NCI-H1048 (cell line): Measurements from ENCODE around the gene LCN1.
"Not testable (repeated sequence)": the region's sequence is repeated elsewhere in the genome, so short reads cannot be mapped to it uniquely, and the experiment has no call there.

Source experiments
- DNase-seq: peaks from one replicate; lab custom pipeline; 2025; lab: John Stamatoyannopoulos, UW

Gene LCN1

DNA sequence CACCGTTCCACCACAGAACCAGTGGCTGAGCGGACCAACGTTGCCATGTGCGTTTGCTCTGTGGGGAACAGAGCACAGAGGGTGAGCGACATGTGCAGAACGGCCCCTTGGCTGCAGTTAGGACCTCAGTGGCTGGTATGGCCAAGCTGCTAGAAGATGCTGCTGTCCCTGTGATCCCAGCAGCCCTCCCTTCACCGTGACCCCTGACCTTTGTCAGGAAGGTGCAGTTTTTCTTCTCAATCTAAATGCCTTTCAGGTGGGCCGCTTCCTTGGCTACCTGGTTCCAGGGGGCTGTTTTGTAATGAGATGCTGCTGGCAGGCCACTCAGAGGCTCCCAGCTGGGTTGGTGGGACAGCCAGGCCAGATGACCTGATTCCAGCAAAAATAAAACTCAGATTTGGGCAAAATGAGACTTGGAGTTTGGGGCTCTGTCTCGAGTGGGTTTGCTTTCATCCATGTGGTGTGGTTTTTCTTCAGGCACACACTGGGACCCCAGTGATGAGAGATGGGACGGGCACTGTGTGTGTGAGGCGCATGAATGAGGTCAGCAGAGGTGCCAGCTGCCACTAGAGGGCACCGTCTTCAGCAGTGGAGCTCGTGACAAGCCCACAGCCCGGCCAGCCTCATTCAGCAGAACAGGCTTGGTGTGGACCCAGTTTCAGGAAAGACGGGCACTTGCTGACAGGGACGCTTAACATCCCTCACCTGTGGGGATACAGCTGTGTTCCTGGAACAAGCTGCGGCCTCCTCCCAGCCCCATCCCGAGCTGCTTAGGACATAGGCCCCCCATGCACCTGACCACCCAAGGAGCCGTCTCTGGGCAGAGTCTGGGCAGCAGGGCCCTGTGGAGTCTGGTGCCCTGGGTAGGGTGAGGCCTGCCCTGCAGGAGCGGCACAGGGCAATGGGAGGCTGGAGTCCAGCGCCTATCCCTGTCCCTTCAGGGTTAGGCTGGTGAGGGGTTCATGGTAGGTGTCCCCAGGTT lies 16.7 kb upstream of the LCN1 start:
- no peak for DNase-seq

DNA sequence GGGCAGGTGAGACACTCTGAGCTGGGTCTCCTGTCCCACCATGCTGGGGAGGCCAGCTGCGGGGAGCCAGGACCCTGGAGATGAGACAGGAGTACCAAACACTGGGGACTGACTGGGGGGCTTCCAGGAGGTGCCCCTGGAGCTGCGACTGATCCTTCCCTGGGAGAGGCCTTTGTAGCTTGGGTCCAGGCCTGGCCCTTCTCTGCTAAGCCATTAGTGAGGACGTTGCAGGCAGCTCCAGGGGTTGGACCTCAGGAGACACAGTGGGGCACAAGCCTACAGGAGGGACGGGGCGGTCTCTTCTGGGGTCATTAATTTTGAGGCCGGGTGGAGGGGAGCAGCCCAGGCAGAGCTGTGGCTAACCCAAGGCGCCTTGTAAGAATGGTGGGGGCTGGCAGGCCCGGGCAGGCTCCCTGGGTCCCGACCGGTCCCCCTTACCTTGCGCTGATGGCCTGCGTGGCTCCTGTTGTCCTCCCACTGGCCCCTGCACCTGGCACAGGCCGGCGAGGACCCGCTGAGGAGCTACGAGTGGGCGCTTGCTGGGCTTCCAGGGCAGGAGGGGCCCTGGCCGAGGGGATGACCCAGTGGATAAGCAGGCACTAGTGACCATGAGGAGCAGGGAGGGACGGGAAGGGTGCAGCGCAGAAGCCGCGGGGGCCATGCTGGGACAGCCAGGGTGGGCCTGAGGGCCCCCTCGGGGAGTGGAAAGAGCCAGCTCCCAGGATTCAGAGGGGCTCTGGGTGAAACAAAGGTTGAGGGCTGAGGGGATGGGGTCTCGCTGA lies 15.6 kb upstream of the LCN1 start:
- DNase-seq: no peak

DNA sequence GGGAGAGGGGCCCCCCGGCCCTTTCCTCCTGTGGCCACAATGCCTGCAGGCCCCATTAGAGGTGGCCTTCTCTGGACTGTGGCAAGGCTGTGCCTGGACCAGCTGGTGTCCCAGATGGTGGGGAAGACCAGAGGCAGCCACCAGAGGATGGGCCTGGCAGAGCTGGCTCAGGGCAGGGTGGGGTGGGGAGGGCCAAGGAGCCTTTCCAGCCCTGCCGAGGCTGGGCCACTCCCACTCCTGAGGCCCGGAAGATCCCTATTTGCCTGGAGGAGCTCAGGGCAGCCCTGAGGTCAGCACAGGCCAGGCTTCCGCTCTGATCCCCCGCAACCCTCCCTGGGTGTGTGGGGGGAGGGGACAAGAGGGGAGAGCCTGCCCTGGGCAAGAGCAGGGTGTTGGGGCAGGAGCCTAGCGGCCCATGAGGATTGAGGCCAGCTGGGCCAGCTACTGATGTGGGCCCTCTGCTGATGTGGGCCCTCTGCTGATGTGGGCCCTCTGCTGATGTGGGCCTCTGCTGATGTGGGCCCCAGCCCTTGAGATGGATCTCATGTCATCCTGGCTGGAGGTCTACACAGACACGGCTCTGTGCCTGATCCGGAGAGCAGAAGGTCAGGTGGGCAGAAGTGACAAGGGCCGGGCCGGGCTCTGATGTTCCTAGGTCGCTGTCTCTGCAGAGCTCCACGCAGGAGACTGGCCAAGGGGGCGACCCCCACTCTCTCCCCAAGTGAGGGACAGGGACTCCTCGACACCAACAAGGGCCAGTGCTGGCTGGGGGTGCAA lies 14.7 kb upstream of the LCN1 start:
- DNase-seq: no peak

DNA sequence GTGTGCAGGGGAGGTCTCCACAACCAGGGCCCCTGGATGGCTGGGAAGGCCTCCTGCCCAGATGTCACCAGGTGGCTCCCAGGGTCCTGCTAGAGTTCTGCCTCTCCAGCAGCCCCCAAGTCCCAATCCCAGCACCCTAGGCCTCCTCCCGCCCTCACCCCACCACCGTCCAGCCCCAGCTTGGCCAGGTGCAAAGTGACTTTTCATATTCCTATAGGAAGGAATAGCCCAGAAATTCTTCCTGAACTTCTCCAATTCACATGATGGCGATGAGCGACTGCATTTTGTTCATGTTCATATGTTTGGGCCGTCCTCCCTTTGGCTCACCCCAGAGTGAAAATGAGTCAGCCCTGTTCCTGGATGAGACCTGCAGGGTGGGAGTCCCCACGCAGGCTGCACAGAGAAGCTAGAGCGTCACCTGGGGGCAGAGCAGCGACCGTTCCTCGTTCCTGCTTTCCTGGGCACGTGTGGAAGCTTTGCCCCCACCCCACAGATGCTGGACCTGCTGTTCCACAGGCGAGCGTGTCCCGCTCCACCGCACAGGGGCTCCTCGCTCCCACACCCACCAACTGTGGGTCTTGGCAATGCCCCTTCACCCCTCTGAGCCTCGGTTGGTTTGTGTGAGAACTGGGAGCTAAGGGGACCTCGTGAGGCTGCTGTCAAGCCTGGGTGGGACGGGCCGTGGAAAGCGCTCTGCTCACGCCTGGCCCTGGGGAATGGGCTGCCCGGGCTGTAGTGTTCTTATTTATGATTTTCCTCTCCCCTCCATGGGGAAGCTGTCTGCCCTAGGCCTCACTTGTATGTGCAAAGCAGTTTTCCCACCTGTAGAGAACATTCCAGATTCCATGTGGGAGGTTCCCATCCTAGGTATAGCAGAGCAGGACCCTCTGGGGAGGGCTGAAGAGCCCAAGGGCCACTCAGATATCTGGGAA lies 13.9 kb upstream of the LCN1 start:
- no peak for DNase-seq

DNA sequence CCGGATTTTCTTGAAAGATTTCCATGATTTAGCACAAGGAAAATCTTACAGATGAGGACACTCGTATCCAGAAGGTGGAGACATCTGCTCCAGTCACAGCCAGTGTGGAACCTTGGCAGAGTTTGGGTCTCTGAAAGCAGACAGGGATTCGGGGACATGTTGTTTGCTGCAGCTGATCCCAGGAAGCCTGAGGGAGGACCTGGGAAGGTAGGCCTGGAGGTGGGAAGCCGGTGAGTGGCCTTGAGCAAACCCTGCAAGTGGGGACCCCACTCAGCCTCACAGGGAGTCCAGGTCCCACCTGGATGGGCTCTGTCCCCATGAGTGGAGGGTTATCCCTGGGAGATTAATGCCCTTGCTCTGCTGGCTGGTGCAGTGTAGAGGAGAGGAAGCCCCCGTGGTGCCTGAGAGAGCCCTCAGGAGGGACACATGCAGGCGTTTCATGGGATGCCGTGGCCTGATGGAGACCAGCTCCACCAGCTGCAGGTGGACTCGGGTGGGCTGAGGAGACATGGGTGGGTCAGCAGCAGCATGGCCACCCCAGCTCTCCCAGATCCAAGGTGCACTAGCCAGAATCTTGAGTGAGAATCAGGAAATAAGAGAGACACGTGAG lies 12.9 kb upstream of the LCN1 start:
- no peak for DNase-seq

DNA sequence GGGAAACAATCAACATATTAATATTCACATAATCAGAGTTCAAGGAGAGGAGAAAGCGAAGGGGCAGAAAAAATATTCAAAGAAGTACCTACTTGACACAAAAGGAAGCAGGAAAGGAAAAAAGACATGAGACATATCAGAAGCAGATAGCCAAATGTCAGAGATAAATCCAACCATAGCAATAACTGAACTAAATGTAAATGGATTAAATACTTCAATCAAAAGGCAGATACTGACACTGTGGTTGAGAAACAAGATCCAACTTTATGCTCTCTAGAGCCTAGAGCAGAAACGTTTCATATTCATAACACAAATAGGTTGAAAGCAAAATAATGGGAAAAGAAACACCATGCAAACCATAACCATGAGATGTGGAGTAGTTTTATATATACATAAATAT lies 11.8 kb upstream of the LCN1 start:
- no peak for DNase-seq

DNA sequence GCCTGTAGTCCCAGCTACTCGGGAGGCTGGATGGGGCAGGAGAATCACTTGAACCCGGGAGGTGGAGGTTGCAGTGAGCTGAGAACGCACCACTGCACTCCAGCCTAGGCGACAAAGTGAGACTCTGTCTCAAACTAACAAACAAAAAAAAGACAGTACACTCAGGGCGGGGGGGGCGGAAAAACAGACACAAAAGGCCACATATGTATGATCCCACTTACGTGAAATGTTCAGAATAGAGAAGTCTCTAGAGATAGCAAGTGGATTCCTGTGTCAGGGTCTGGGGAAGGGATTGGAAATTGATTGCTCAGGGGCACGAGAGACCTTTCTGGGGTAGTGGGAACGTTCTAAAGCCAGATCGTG lies 9.0 kb upstream of the LCN1 start:
- DNase-seq: no peak

DNA sequence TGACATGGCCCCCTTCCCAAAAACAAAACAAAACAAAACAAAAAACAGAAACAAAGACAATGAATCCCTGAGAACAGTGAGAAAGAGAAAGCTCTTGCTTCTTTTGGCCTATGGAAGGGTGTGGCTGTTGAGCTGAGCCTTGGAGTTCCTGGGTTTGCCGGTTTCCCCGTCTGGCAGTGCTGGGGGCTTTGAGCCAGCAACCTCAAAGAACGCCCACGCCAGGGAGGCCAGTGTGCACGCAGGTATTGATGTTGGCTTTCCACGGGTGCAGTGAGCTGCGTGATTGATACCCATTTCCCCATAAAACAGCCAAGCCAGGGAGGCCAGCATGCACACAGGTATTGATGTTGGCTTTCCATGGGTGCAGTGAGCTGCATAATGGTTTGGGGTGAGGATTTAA lies 8.3 kb upstream of the LCN1 start:
- no peak for DNase-seq

DNA sequence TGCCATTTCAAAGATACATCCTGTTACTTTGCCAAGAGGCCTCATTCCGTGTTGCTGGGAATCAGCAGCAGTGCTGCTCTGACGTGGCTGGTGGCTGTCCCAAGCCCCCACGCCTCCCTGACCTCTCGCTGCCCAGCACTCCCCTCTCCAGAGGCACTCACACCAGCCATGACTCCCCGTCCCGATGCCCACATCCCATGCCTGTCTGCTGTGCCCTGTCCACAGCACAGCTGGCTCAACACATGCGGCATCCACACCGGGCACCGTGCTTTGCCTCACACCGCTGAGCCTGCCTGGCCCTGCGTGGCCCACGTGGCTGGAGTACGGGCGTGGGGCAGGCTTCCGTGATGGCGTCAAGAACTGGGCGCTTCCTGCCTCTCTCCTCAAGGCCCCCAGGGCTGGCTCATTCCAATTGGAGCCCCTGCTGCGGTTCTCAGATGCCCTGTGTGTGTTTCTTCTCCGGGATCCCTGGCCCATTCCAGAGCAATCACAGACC lies 7.8 kb upstream of the LCN1 start:
- DNase-seq: no peak

DNA sequence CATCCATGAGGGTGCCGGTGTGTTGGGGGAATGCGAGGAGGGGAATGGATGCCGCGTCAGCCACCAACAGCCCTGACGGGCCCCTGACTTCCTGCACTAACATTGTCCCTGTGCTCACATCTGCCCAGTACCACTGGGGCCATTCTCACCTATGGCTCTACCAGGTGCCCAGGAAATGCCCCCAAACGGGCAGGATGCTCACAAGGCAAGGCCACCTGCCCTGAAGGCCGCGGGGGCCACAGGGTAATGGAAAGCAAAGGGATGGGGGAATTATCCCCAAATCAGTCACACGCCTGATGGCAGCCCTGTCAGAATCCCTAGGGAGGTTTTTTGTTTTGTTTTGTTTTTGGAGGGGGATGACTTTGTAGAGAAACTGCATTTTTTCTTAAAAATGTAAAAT lies 7.3 kb upstream of the LCN1 start:
- DNase-seq: not testable (repeated sequence)

DNA sequence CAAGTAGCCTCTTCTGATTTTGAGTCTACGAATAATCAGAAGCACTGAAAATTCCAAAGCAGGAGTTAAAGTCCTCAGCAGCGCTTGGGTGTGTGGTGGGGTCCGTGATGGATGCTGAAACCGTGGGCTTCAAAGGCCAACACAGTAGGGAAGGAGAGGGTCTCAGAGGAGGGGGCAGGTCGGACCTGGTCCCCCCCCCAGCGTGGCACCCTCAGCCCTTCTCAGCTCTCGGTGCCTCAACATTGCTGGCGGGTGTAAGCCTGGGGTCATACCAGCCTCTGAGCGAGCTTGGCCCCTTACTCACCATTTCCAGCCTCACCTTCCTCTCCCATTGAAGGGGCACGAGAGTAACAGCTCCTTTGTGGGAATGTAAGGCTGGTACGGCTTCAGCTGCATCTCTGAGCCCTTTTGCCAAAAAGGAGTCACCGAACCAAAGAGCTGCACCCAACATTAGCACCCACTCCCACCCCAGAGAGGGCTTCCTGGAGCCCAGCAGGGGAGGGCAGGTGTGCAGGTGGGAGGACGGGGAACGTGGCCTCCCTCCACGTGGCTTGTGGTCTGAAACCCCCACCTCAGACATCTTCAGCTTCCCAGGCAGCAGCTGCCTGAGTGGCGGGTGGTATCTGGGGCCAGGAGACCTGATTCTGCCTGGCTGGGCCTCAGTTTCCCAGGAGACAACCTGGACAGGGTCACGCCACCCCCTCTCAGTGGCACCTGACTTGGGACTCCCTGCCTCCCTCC lies 6.7 kb upstream of the LCN1 start:
- no peak for DNase-seq

DNA sequence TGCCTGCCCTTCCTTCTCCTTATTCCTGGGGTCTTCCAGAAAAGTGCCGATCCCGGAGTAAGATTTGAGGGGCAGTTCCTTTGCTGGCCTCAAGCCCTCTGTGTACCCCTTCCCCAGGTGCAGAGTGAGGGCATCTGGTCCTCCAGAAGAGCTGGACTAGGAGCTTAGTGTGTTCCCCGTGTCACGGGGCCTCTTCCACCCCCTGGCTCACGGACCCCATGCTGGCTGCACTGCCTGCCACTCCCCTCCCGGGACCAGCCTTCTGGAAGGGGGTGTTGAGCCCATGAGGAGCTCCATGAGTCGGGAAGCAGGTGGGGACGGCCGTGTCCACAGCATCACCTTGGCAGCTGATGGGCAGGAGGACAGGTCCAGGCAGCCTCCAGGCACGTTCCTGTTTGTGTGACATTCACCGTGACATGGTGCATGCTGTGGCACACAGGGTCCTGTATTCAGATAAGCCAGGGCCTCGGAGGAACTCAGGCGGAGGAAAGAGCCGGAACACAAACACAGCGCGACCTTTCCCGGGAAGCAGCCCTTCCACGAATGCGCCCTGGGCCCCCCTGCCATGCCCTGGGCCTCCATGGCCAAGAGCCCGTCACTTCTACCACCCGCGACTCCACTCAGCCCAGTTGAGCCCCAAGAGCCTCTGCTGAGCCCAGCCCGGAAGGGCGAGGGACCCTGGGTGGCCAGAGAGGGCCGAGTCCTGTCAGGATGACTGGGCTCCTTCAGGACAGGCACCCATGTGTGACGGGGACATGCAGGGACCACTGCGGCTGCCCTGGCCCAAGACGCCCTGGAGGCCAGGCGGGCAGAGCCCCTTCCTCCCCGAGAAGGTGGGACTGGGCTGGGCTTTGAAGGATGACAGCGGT lies 5.9 kb upstream of the LCN1 start:
- DNase-seq: no peak

DNA sequence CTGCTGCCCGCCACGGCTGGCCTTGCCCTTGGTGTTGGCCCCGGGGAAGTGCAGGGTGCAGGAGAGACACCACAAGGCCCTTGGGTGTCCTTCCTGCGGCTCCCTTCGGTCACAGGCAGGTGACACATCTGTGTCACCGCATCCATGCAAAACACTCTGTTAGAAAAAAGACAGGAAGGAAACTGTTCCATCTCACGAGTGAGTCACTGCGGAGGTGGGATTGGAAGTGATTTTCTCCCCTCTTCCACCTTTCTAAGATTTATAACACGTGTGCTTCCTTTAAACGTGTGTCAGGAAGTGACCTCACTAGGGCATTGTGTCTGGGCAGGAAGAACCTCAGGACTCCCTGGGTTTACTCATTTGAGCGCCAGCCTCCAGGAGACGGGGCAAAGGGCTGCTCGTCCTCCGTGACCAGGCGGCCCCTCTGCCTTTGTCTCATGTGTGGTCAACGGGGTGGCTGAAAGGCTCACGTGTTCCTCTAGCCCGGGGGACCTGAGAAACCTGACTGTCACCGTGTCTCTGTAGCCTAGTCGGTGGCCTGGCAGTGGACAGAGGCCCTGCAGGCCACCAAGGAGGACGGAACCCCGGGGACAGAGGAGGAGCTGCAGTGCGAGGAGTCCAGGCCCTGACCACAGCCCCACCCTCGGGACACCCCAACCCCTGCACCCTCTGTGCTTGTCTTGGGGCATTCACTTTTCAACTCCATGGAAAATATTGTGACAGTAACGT lies 4.9 kb upstream of the LCN1 start:
- no peak for DNase-seq

DNA sequence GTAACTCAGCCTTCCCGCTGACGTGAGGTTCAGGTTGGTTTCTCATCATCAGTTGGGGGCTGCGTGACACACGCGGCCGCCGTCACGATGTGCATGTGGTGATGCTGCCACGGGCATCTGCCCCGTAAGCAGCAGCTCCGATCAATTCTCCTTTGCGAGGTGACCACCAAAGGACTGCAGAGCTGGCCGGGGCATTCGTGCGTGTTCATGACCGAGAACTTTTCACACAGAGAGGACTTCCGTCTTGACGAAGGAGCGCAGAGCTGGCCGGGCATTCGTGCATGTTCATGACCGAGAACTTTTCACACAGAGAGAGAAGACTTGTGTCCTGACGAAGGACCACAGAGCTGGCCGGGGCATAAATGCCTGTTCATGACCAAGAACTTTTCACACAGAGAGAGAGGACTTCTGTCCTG lies 3.8 kb upstream of the LCN1 start:
- no peak for DNase-seq

DNA sequence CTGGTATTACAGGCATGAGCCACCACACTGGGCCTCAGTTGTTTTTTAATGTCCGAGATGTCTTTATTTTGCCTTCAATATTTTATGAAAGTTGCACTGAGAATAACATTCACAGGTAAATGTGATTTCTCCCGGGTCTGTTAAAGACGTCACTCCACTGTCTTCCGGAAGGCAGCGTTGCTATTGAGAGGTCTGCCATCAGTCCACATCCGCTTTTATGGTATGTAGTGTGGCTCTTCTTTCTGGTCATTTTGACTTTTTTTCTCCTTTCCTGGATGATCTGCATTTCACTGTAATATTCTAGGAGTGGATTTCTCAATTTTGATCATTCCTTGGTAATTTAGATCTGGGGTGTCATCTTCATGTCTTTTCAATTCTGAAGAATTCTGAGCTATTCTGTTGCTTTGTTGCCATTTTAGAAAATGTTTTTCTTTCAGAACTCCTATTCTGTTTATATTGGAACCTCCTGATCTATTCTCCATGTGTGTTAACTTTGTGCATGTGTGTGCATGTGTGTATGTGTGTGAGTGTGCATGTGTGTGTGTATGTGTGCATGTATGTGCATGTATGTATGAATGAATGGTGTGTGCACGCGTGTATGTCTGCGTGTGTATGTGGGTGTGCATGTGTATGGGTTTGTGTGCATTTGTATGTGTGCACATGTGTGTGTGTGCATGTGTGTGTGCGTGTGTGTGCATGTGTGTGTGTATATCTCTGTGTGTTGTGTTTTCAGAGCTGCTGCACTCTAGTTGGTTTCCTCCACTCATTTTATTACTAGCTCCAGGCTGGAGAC lies 1.9 kb upstream of the LCN1 start:
- no peak for DNase-seq

DNA sequence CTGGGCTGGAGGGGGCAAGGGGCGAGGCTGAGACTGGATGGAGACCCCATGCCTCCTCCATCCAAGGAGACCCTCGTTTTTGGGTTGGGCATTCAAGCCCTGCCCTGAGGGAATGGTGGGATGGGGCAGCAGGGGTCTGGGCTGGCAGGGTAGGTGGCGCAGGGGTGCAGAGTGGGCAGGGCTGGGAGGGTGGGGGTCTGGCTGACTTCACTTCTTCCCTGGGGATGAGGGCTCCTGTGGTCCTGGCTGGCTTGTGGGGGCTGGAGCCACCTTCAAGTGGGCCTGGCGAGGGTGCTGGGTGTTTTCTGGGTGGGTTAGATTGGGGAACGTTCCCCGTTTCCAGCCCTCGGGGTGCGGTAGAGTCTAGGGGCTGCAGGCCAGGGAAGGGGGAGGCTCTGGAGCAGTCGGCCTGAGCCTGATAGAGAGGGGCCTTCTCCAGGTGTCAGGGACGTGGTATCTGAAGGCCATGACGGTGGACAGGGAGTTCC lies 412 bp downstream of the LCN1 start:
- no peak for DNase-seq

DNA sequence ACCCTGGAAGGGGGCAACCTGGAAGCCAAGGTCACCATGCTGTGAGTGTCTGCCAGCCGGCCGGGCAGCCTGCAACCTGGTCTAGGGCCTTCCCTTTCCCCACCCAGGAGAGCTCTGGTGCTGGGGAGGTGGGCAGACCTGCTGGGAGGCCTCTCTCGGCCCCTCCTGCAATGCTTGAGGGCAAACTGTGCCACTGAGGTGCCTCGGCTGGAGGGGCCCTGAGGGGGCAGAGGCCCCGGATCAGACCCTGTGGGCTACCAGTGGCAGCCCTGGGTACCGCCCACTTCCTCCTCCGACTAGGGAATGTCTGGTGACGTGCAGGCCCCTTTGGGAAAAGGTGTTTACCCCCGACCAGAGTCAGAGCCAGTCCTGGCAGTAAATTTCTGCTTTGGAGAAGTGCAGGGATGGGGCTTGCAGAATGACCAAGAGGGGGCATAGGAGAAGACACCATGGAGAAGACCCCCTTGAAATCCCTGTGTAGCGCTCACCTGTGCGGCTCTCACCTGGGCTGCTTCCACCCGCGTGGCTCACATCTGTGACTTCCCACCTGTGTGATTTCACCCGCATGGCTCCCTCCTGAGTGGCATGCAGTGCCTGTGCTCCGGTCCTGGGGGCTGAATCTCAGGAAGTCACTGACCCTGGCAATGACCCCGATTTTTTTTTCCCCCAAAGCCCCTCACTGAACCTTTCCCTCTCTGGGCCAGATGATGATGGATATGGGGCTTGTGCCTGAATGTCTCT lies 1.1 kb downstream of the LCN1 start:
- DNase-seq: no peak
